Testis (tissue), 2 donors: Measurements from ENCODE around the gene KIF2A.

Experiments used
- CTCF ChIP-seq, 3 experiments: fragments of 450-650 bp in 2 of 3; fragments of 200-600 bp in 1 of 3; sonication (generic) in 1 of 3; IDR thresholded peaks; one replicate each; pipeline ENCODE4 v1.5.1; 2016 to 2019; ENCODE audit warnings: antibody characterized with exemption in 3 of 3, mild to moderate bottlenecking in 2 of 3, moderate library complexity in 1 of 3
- POLR2A ChIP-seq: fragments of 450-650 bp; IDR thresholded peaks from one replicate; pipeline ENCODE4 v1.6.1; 2017; ENCODE audit warnings: antibody characterized with exemption, mild to moderate bottlenecking, moderate library complexity

GRCh38 chr5:62271370-62271769, 34.6 kb upstream of the KIF2A start:
- TF ChIP-seq CTCF (IDR thresholded peaks at IDR 0.05) (no peak), POLR2A (no peak)
